H1 (cell line): ENCODE measurements around the gene SOX10. TPM values are rescaled to one million over a fixed set of nuclear protein-coding genes. Genes with fewer than 3 reads are reported as not detected.

Experiments
- microRNA-seq, 2 experiments: library from miRNA; unstranded; fragments of <30 nt; microRNA quantifications; one replicate each; pipeline versions ENCODE4 to v1.2.0, GENCODE V29; 2016 to 2020; ENCODE audit warnings: borderline microRNAs expressed in 2 of 2, borderline number of aligned reads in 2 of 2, borderline replicate concordance in 1 of 2
- polyA plus RNA-seq, 7 experiments: library from polyadenylated mRNA; depleted of rRNA in 3 of 7; stranded (reverse) in 5 of 7; unstranded in 2 of 7; fragments of >200 nt in 5 of 7; fragments of 200-250 nt in 2 of 7; gene quantifications; 1 replicate in 5 of 7; 2 replicates in 1 of 7; 4 replicates in 1 of 7; pipeline versions ENCODE4 v1.2.1 to v1.2.3, GENCODE V29; 2011 to 2013; ENCODE audit warnings: missing spikeins in 2 of 7, mixed read lengths in 2 of 7
- total RNA-seq: library from RNA; stranded (reverse); fragmentation: NEBNext Ultra II Directional; extraction: Animal tissue kit (Norgen Biotek cat#: 25700); gene quantifications from 2 replicates; pipeline ENCODE4 v1.2.1, GENCODE V29; 2021

The SOX10 gene
- total and polyA plus RNA-seq, 2 of the 8 experiments (the other 6 are each of a cell fraction or from before 2014, with no cell fraction given) = 2.7 TPM

Small RNA genes lying within 50 kb of the gene (microRNA-seq; reads per million reads assigned to microRNA genes)
- gene MIR4534 (0 reads per million in 2 experiments), gene MIR6820 (0.23 to 0.41 reads per million in 2 experiments)

Other genes with a start within 250 kb of the SOX10 start
- 24.3 and 24.5 TPM in 2 replicates for gene GCAT, start 176.6 kb downstream of the SOX10 start, total RNA-seq
- 47.5 and 51.7 TPM in 2 replicates for gene GCAT, start 176.6 kb downstream of the SOX10 start, polyA plus RNA-seq (2011; rRNA removed)
- gene GALR3, start 161.2 kb downstream of the SOX10 start, total RNA-seq = 0.46 and 0.84 TPM in 2 replicates
- gene GALR3, start 161.2 kb downstream of the SOX10 start, polyA plus RNA-seq (2011; rRNA removed) = 0.77 and 1.1 TPM in 2 replicates
- gene ANKRD54, start 140.2 kb downstream of the SOX10 start, total RNA-seq = 13.3 and 13.7 TPM in 2 replicates
- 16.7 and 18.8 TPM in 2 replicates for gene ANKRD54, start 140.2 kb downstream of the SOX10 start, polyA plus RNA-seq (2011; rRNA removed)
- 622 and 639 TPM in 2 replicates for gene EIF3L, start 135.1 kb downstream of the SOX10 start, total RNA-seq
- 588 and 886 TPM in 2 replicates for gene EIF3L, start 135.1 kb downstream of the SOX10 start, polyA plus RNA-seq (2011; rRNA removed)
- gene MICALL1, start 78.3 kb downstream of the SOX10 start, total RNA-seq = 25.8 and 32.1 TPM in 2 replicates
- 17.7 and 23.4 TPM in 2 replicates for gene MICALL1, start 78.3 kb downstream of the SOX10 start, polyA plus RNA-seq (2011; rRNA removed)
- gene C22orf23, start 31.0 kb downstream of the SOX10 start, total RNA-seq = 0.21 and 0.54 TPM in 2 replicates
- gene C22orf23, start 31.0 kb downstream of the SOX10 start, polyA plus RNA-seq (2011; rRNA removed) = 0.50 and 0.71 TPM in 2 replicates
- gene POLR2F, start 30.9 kb downstream of the SOX10 start, total RNA-seq = 150 and 160 TPM in 2 replicates
- 176 and 193 TPM in 2 replicates for gene POLR2F, start 30.9 kb downstream of the SOX10 start, polyA plus RNA-seq (2011; rRNA removed)
- gene PICK1, start 72.8 kb upstream of the SOX10 start, total RNA-seq = 22.9 and 26.2 TPM in 2 replicates
- gene PICK1, start 72.8 kb upstream of the SOX10 start, polyA plus RNA-seq (2011; rRNA removed) = 20.4 and 26.7 TPM in 2 replicates
- not detected in 2 replicates for gene SLC16A8, start 99.6 kb upstream of the SOX10 start, total RNA-seq
- gene SLC16A8, start 99.6 kb upstream of the SOX10 start, polyA plus RNA-seq (2011; rRNA removed) = 0.70 and 1.2 TPM in 2 replicates
- 5.4 and 7.2 TPM in 2 replicates for gene BAIAP2L2, start 126.1 kb upstream of the SOX10 start, total RNA-seq
- gene BAIAP2L2, start 126.1 kb upstream of the SOX10 start, polyA plus RNA-seq (2011; rRNA removed) = 10.0 and 13.9 TPM in 2 replicates
- gene PLA2G6, start 197.3 kb upstream of the SOX10 start, total RNA-seq = 13.2 and 14.2 TPM in 2 replicates
- 21.0 and 36.0 TPM in 2 replicates for gene PLA2G6, start 197.3 kb upstream of the SOX10 start, polyA plus RNA-seq (2011; rRNA removed)
- gene MAFF, start 217.4 kb upstream of the SOX10 start, total RNA-seq = 6.2 and 6.3 TPM in 2 replicates
- 1.5 and 2.4 TPM in 2 replicates for gene MAFF, start 217.4 kb upstream of the SOX10 start, polyA plus RNA-seq (2011; rRNA removed)